Cerebellar cortex (tissue), 1 donor: ENCODE results near the gene FCHSD1.

Experiments used
- DNase-seq: peaks from one replicate; pipeline ENCODE4 v3.0.0-alpha.2; 2015; ENCODE audit warnings: low spot score

The FCHSD1 gene

GRCh38 chr5:141672841-141673813 lies 21.9 kb upstream of the FCHSD1 start:
- no peak for DNase-seq

GRCh38 chr5:141672071-141672840 lies 21.0 kb upstream of the FCHSD1 start:
- DNase-seq = no peak

GRCh38 chr5:141669520-141669919 lies 18.3 kb upstream of the FCHSD1 start:
- no peak for DNase-seq

GRCh38 chr5:141668601-141669265 lies 17.5 kb upstream of the FCHSD1 start:
- DNase-seq = no peak

- no peak for DNase-seq
Measured at GRCh38 chr5:141665995-141666940, 15.1 kb upstream of the FCHSD1 start.

- peak; percentile 75 for DNase-seq
Measured at GRCh38 chr5:141664733-141665461, 13.7 kb upstream of the FCHSD1 start.

- no peak for DNase-seq
Measured at GRCh38 chr5:141663506-141663905, 12.3 kb upstream of the FCHSD1 start.

- no peak for DNase-seq
Measured at GRCh38 chr5:141662028-141662427, 10.8 kb upstream of the FCHSD1 start.

- no peak for DNase-seq
Measured at GRCh38 chr5:141657937-141658545, 6.8 kb upstream of the FCHSD1 start.

- no peak for DNase-seq
Measured at GRCh38 chr5:141657404-141657803, 6.2 kb upstream of the FCHSD1 start.

GRCh38 chr5:141656396-141656795 lies 5.2 kb upstream of the FCHSD1 start:
- DNase-seq = no peak

GRCh38 chr5:141655020-141655419 lies 3.8 kb upstream of the FCHSD1 start:
- DNase-seq = no peak

- no peak for DNase-seq
Measured at GRCh38 chr5:141654298-141654697, 3.1 kb upstream of the FCHSD1 start.

- no peak for DNase-seq
Measured at GRCh38 chr5:141651728-141652105, 499 bp upstream of the FCHSD1 start.

GRCh38 chr5:141649972-141650371 lies 1.2 kb downstream of the FCHSD1 start:
- DNase-seq = no peak

- DNase-seq = no peak
Measured at GRCh38 chr5:141649056-141649688, 2.0 kb downstream of the FCHSD1 start.

- DNase-seq = no peak
Measured at GRCh38 chr5:141647851-141648250, 3.4 kb downstream of the FCHSD1 start.

GRCh38 chr5:141647242-141647641 lies 4.0 kb downstream of the FCHSD1 start:
- DNase-seq = no peak

- DNase-seq = no peak
Measured at GRCh38 chr5:141646026-141646425, 5.2 kb downstream of the FCHSD1 start.
